OCI-LY7 (cell line): ENCODE results near the gene ABCC5.

Source experiments
- EZH2phosphoT487 ChIP-seq: fragments of 200-600 bp; sonication (generic); IDR thresholded peaks from 2 replicates; pipeline ENCODE4 v1.6.1; 2018; ENCODE audit warnings: low read depth, borderline replicate concordance, mild to moderate bottlenecking, mixed run types, antibody characterized with exemption, low read length, moderate library complexity, mixed read lengths
- TF ChIP-seq, protein P1 (sequence below): fragments of 200-600 bp; sonication (generic); conservative IDR thresholded peaks from 2 replicates; pipeline ENCODE4 v1.5.1; 2014; ENCODE audit warnings: mild to moderate bottlenecking, antibody characterized with exemption, low read length, moderate library complexity, mixed read lengths

DNA sequence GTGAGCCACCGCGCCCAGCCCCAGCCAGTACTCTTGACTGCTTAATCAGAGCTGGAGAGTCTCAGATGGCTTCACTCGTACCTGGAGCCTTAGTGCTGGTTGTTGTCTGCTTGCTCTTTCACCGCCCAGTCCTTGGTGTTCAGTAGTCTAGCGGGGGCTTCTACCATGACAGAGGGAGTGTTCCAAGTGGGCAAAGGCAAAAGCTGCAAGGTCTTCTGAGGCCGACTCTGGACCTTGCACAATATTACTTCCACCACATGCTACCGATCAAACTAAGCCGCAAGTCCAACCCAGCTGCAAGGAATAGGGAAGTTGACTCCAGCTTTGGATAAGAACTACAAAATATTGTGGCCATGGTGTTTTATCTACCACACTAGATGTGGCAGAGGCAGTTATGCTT lies 139.6 kb downstream of the ABCC5 start:
- TF ChIP-seq, protein P1, sequence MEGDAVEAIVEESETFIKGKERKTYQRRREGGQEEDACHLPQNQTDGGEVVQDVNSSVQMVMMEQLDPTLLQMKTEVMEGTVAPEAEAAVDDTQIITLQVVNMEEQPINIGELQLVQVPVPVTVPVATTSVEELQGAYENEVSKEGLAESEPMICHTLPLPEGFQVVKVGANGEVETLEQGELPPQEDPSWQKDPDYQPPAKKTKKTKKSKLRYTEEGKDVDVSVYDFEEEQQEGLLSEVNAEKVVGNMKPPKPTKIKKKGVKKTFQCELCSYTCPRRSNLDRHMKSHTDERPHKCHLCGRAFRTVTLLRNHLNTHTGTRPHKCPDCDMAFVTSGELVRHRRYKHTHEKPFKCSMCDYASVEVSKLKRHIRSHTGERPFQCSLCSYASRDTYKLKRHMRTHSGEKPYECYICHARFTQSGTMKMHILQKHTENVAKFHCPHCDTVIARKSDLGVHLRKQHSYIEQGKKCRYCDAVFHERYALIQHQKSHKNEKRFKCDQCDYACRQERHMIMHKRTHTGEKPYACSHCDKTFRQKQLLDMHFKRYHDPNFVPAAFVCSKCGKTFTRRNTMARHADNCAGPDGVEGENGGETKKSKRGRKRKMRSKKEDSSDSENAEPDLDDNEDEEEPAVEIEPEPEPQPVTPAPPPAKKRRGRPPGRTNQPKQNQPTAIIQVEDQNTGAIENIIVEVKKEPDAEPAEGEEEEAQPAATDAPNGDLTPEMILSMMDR, result no peak
- TF ChIP-seq EZH2phosphoT487, result no peak
